Loucy (cell line): ENCODE results near the gene USP1.

Source experiments
- H2AFZ ChIP-seq: fragments of 200-600 bp; sonication (generic); 2 replicates; pipeline ENCODE4 v1.6.0; 2016; ENCODE audit warnings: antibody characterized with exemption, mild to moderate bottlenecking, low read length, moderate library complexity
- H3F3A ChIP-seq: fragments of 200-600 bp; 2 replicates; pipeline ENCODE4 v1.6.0; 2016; ENCODE audit warnings: antibody characterized with exemption, low read depth, mild to moderate bottlenecking
- H3K27me3 ChIP-seq: fragments of 200-600 bp; sonication (generic); 2 replicates; pipeline ENCODE4 v1.6.1; 2014; ENCODE audit warnings: low read length, mild to moderate bottlenecking; ENCODE audit not compliant: insufficient read depth, poor library complexity, severe bottlenecking
- H3K36me3 ChIP-seq: fragments of 200-600 bp; sonication (generic); 2 replicates; pipeline ENCODE4 v1.6.1; 2016; ENCODE audit warnings: low read length; ENCODE audit not compliant: insufficient read depth
- H3K4me1 ChIP-seq: fragments of 200-600 bp; sonication (generic); 2 replicates; pipeline ENCODE4 v1.5.1; 2014; ENCODE audit warnings: low read length, mild to moderate bottlenecking; ENCODE audit not compliant: insufficient read depth, poor library complexity, severe bottlenecking
- H3K4me2 ChIP-seq: fragments of 200-600 bp; sonication (generic); 2 replicates; pipeline ENCODE4 v1.6.0; 2014; ENCODE audit warnings: antibody characterized with exemption, low read length, low read depth, mild to moderate bottlenecking; ENCODE audit not compliant: poor library complexity, severe bottlenecking
- H3K4me3 ChIP-seq: fragments of 200-600 bp; sonication (generic); 2 replicates; pipeline ENCODE4 v1.5.1; 2014; ENCODE audit warnings: low read length, mild to moderate bottlenecking, mixed read lengths; ENCODE audit not compliant: poor library complexity, severe bottlenecking
- H3K79me2 ChIP-seq: fragments of 200-600 bp; sonication (generic); 2 replicates; pipeline ENCODE4 v1.6.1; 2014; ENCODE audit warnings: low read length; ENCODE audit not compliant: insufficient read depth
- H3K9ac ChIP-seq: fragments of 200-600 bp; sonication (generic); 2 replicates; pipeline ENCODE4 v1.6.0; 2014; ENCODE audit warnings: mild to moderate bottlenecking, low read depth, low read length, moderate library complexity; ENCODE audit not compliant: poor library complexity, severe bottlenecking
- H3K9me2 ChIP-seq: fragments of 200-600 bp; sonication (generic); replicated peaks from 2 replicates; pipeline ENCODE4 v1.6.1; 2016; ENCODE audit warnings: low read depth, low read length, mixed read lengths
- H3K9me3 ChIP-seq: fragments of 200-600 bp; sonication (generic); 2 replicates; pipeline ENCODE4 v1.6.1; 2014; ENCODE audit warnings: mild to moderate bottlenecking, antibody characterized with exemption, low read length, low read depth; ENCODE audit not compliant: insufficient read depth
- H4K20me1 ChIP-seq: fragments of 200-600 bp; sonication (generic); 2 replicates; pipeline ENCODE4 v1.6.0; 2014; ENCODE audit warnings: antibody characterized with exemption, low read length, mild to moderate bottlenecking; ENCODE audit not compliant: insufficient read depth, poor library complexity, severe bottlenecking
- EZH2phosphoT487 ChIP-seq: fragments of 200-600 bp; IDR thresholded peaks from 2 replicates; pipeline ENCODE4 v1.6.1; 2018; ENCODE audit warnings: antibody characterized with exemption, mild to moderate bottlenecking, moderate library complexity, borderline replicate concordance
- TF ChIP-seq, protein P1 (sequence below): fragments of 200-600 bp; sonication (generic); conservative IDR thresholded peaks from 2 replicates; pipeline ENCODE4 v1.5.1; 2014; ENCODE audit warnings: mild to moderate bottlenecking, antibody characterized with exemption, low read length

The USP1 gene

DNA sequence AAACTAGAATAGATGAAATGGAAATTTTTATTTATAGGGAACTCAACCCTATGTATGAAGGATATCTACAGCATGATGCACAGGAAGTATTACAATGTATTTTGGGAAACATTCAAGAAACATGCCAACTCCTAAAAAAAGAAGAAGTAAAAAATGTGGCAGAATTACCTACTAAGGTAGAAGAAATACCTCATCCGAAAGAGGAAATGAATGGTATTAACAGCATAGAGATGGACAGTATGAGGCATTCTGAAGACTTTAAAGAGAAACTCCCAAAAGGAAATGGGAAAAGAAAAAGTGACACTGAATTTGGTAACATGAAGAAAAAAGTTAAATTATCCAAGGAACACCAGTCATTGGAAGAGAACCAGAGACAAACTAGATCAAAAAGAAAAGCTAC, 7.9 kb downstream of the USP1 start:
- Histone ChIP-seq H3K4me3 (peak overlapping the region; percentile 30), H4K20me1 (peaks cover 90% of the 10 kb centered on the region)

DNA sequence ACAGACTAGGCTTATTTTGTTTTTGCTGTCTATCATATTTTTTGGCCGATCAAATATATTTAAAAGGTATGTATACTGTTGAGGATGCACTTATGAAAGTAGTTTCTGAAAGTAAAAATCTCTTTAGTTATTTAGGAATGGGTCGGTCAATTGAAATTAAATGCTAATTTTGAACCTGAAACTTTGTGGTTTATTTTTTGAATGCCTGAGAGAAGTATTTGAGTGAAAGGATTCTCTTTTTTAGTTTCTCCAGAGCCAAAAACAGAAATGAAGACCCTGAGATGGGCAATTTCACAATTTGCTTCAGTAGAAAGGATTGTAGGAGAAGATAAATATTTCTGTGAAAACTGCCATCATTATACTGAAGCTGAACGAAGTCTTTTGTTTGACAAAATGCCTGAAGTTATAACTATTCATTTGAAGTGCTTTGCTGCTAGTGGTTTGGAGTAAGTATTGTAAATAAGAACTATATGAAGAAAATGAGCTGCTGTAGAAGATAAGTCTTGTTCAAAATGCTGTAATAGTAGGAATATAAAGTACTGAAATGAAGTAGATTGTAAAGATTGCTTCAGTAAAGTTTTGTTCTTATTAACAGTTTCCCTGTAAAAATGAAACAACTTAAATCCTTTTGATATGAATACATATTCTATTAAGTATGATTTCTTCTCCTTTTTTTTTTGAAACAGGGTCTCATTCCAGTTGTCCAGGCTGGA, 11.5 kb downstream of the USP1 start:
- Histone ChIP-seq H3K9ac (no peak overlapping the region), H3K36me3 (peaks cover 88% of the 10 kb centered on the region), H2AFZ (no peak overlapping the region), H3K4me3 (no peak overlapping the region), H3K9me2 (no peaks in the 10 kb centered on the region), H3K4me1 (peaks cover 37% of the 10 kb centered on the region), H3K27me3 (no peaks in the 10 kb centered on the region), H3K4me2 (no peak overlapping the region), H4K20me1 (peaks cover 76% of the 10 kb centered on the region), H3K79me2 (peaks cover 62% of the 10 kb centered on the region), H3K9me3 (no peaks in the 10 kb centered on the region), H3F3A (0 out of 2 replicates have a peak, but pooled peaks cover 5% of the 10 kb centered on the region)
- TF ChIP-seq, protein P1, sequence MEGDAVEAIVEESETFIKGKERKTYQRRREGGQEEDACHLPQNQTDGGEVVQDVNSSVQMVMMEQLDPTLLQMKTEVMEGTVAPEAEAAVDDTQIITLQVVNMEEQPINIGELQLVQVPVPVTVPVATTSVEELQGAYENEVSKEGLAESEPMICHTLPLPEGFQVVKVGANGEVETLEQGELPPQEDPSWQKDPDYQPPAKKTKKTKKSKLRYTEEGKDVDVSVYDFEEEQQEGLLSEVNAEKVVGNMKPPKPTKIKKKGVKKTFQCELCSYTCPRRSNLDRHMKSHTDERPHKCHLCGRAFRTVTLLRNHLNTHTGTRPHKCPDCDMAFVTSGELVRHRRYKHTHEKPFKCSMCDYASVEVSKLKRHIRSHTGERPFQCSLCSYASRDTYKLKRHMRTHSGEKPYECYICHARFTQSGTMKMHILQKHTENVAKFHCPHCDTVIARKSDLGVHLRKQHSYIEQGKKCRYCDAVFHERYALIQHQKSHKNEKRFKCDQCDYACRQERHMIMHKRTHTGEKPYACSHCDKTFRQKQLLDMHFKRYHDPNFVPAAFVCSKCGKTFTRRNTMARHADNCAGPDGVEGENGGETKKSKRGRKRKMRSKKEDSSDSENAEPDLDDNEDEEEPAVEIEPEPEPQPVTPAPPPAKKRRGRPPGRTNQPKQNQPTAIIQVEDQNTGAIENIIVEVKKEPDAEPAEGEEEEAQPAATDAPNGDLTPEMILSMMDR: no peak
- no peak for TF ChIP-seq EZH2phosphoT487

More for the DNA sequence above, 7.9 kb downstream of the USP1 start:
- Histone ChIP-seq H3K79me2 (peaks cover 94% of the 10 kb centered on the region), H3K9me3 (no peaks in the 10 kb centered on the region), H3K4me2 (peak overlapping the region; percentile 66), H3K9ac (no peak overlapping the region), H3K9me2 (no peaks in the 10 kb centered on the region), H3K27me3 (no peaks in the 10 kb centered on the region), H2AFZ (no peak overlapping the region), H3K36me3 (peaks cover 89% of the 10 kb centered on the region), H3F3A (0 out of 2 replicates have a peak, but pooled peaks cover 5% of the 10 kb centered on the region), H3K4me1 (peaks cover 44% of the 10 kb centered on the region)
- TF ChIP-seq, protein P1: no peak
- TF ChIP-seq EZH2phosphoT487: no peak

DNA sequence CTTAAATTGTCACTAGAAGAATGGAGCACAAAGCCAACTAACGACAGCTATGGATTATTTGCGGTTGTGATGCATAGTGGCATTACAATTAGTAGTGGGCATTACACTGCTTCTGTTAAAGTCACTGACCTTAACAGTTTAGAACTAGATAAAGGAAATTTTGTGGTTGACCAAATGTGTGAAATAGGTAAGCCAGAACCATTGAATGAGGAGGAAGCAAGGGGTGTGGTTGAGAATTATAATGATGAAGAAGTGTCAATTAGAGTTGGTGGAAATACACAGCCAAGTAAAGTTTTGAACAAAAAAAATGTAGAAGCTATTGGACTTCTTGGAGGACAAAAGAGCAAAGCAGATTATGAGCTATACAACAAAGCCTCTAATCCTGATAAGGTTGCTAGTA, 13.5 kb downstream of the USP1 start:
- Histone ChIP-seq H3K79me2 (peaks cover 43% of the 10 kb centered on the region), H3K4me1 (peaks cover 33% of the 10 kb centered on the region), H3K36me3 (peaks cover 87% of the 10 kb centered on the region), H4K20me1 (peaks cover 57% of the 10 kb centered on the region), H3K4me3 (no peak overlapping the region), H3K9ac (no peak overlapping the region), H3F3A (0 out of 2 replicates have a peak, but pooled peaks cover 5% of the 10 kb centered on the region), H2AFZ (no peak overlapping the region), H3K27me3 (no peaks in the 10 kb centered on the region), H3K9me3 (no peaks in the 10 kb centered on the region), H3K4me2 (no peak overlapping the region), H3K9me2 (no peaks in the 10 kb centered on the region)
- no peak for TF ChIP-seq EZH2phosphoT487
- TF ChIP-seq, protein P1: no peak
